GM19463 (cell line): ENCODE data around the gene ZNF300.
"Not testable (repeated sequence)": the region's sequence is repeated elsewhere in the genome, so short reads cannot be mapped to it uniquely, and the experiment has no call there.

Source experiments
- ATAC-seq: cut with Tn5 transposase; IDR thresholded peaks from one replicate; pipeline ENCODE4 v1.9.1; 2021; ENCODE audit warnings: mild to moderate bottlenecking, moderate library complexity; ENCODE audit not compliant: unreplicated experiment

ZNF300 gene

GRCh38 chr5:150846308-150846653 lies 58.5 kb downstream of the ZNF300 start, which contains the start of gene IRGM:
Gene IRGM, plus strand, starts transcription at chr5:150846521. Its CDS starts 1,603 bp downstream, at chr5:150848124.
- not testable (repeated sequence) for ATAC-seq

GRCh38 chr5:150845185-150845859 lies 59.5 kb downstream of the ZNF300 start:
- not testable (repeated sequence) for ATAC-seq
